ENCODE measurements around the gene SHKBP1. TPM values are rescaled to one million over a fixed set of nuclear protein-coding genes. Genes with fewer than 3 reads are reported as not detected.

The SHKBP1 gene
- total and polyA plus RNA-seq, 2 of the 13 experiments (the other 11 are each of a cell fraction or from before 2014, with no cell fraction given): 16.2 to 17.4 TPM

DNA sequence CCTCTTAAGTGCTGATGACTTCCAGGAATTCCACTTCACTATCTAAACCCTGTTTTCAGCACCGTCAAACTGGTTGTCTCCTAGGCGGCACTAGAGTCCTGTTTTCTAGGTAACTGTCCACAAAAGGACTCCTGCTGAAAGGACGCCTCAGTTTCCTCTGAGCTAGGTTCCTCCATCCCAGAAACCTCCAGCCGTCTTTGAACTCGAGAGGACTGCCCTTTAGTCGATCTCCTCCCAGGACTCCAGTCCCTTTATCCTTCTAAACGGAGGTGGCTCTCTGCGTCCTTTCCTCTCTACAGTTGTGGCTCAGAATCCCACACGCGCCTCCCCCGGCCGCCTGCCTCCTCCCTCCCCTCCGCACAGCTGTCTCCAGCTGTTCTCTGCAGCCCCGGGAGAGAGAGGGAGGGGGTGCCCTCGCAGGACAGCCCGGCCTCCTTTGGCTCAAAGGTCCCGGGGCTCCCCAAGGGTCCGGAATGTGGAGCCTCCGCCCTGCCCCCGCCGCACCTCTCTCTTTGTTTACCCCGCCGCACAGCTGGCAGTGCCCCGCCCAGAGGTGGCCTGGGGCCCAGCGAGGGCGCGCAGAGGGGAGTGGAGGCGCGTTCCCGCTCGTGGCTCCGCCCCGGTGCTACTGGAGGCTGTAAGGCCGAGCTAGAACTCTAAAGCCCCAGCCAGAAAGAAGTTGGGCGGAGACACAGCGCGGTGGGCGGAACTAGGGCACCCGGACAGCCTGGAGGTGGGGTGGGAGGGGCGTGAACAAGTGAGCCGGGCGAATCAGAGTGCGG, 26.9 kb downstream of the SHKBP1 start (continued):
- TF ChIP-seq, protein P1, sequence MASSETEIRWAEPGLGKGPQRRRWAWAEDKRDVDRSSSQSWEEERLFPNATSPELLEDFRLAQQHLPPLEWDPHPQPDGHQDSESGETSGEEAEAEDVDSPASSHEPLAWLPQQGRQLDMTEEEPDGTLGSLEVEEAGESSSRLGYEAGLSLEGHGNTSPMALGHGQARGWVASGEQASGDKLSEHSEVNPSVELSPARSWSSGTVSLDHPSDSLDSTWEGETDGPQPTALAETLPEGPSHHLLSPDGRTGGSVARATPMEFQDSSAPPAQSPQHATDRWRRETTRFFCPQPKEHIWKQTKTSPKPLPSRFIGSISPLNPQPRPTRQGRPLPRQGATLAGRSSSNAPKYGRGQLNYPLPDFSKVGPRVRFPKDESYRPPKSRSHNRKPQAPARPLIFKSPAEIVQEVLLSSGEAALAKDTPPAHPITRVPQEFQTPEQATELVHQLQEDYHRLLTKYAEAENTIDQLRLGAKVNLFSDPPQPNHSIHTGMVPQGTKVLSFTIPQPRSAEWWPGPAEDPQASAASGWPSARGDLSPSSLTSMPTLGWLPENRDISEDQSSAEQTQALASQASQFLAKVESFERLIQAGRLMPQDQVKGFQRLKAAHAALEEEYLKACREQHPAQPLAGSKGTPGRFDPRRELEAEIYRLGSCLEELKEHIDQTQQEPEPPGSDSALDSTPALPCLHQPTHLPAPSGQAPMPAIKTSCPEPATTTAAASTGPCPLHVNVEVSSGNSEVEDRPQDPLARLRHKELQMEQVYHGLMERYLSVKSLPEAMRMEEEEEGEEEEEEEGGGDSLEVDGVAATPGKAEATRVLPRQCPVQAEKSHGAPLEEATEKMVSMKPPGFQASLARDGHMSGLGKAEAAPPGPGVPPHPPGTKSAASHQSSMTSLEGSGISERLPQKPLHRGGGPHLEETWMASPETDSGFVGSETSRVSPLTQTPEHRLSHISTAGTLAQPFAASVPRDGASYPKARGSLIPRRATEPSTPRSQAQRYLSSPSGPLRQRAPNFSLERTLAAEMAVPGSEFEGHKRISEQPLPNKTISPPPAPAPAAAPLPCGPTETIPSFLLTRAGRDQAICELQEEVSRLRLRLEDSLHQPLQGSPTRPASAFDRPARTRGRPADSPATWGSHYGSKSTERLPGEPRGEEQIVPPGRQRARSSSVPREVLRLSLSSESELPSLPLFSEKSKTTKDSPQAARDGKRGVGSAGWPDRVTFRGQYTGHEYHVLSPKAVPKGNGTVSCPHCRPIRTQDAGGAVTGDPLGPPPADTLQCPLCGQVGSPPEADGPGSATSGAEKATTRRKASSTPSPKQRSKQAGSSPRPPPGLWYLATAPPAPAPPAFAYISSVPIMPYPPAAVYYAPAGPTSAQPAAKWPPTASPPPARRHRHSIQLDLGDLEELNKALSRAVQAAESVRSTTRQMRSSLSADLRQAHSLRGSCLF (CRISPR knock-in tag; IDR thresholded peaks at IDR 0.05; ENCODE audit: borderline replicate concordance): no peak
- no peak for TF ChIP-seq ZNF615 (CRISPR knock-in tag; IDR thresholded peaks at IDR 0.05; ENCODE audit: borderline replicate concordance)
- TF ChIP-seq RXRB (CRISPR knock-in tag; IDR thresholded peaks at IDR 0.05; ENCODE audit: borderline replicate concordance): peak; percentile 85
- no peak for TF ChIP-seq ZFP36L2 (CRISPR knock-in tag; IDR thresholded peaks at IDR 0.05)
- TF ChIP-seq HNRNPH1 (optimal IDR thresholded peaks at IDR 0.05; ENCODE audit: low read depth, low read length): no peak
- no peak for TF ChIP-seq SCMH1 (CRISPR knock-in tag; IDR thresholded peaks at IDR 0.05; ENCODE audit: borderline replicate concordance)
- TF ChIP-seq, protein P2, sequence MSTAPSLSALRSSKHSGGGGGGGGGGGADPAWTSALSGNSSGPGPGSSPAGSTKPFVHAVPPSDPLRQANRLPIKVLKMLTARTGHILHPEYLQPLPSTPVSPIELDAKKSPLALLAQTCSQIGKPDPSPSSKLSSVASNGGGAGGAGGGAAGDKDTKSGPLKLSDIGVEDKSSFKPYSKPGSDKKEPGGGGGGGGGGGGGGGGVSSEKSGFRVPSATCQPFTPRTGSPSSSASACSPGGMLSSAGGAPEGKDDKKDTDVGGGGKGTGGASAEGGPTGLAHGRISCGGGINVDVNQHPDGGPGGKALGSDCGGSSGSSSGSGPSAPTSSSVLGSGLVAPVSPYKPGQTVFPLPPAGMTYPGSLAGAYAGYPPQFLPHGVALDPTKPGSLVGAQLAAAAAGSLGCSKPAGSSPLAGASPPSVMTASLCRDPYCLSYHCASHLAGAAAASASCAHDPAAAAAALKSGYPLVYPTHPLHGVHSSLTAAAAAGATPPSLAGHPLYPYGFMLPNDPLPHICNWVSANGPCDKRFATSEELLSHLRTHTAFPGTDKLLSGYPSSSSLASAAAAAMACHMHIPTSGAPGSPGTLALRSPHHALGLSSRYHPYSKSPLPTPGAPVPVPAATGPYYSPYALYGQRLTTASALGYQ (CRISPR knock-in tag; IDR thresholded peaks at IDR 0.05): peak; percentile 94
- peak; percentile 99 for TF ChIP-seq ZNF350 (CRISPR knock-in tag; IDR thresholded peaks at IDR 0.05; ENCODE audit: borderline replicate concordance, low read depth)
- TF ChIP-seq, protein P3, sequence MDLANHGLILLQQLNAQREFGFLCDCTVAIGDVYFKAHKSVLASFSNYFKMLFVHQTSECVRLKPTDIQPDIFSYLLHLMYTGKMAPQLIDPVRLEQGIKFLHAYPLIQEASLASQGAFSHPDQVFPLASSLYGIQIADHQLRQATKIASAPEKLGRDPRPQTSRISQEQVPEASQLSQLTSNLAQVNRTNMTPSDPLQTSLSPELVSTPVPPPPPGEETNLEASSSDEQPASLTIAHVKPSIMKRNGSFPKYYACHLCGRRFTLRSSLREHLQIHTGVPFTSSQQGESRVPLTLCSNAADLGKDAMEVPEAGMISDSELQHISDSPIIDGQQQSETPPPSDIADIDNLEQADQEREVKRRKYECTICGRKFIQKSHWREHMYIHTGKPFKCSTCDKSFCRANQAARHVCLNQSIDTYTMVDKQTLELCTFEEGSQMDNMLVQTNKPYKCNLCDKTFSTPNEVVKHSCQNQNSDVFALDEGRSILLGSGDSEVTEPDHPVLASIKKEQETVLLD (CRISPR knock-in tag; IDR thresholded peaks at IDR 0.05; ENCODE audit: low read depth): peak; percentile 72; the same call in 1 of the 2 replicates
- TF ChIP-seq, protein P4, sequence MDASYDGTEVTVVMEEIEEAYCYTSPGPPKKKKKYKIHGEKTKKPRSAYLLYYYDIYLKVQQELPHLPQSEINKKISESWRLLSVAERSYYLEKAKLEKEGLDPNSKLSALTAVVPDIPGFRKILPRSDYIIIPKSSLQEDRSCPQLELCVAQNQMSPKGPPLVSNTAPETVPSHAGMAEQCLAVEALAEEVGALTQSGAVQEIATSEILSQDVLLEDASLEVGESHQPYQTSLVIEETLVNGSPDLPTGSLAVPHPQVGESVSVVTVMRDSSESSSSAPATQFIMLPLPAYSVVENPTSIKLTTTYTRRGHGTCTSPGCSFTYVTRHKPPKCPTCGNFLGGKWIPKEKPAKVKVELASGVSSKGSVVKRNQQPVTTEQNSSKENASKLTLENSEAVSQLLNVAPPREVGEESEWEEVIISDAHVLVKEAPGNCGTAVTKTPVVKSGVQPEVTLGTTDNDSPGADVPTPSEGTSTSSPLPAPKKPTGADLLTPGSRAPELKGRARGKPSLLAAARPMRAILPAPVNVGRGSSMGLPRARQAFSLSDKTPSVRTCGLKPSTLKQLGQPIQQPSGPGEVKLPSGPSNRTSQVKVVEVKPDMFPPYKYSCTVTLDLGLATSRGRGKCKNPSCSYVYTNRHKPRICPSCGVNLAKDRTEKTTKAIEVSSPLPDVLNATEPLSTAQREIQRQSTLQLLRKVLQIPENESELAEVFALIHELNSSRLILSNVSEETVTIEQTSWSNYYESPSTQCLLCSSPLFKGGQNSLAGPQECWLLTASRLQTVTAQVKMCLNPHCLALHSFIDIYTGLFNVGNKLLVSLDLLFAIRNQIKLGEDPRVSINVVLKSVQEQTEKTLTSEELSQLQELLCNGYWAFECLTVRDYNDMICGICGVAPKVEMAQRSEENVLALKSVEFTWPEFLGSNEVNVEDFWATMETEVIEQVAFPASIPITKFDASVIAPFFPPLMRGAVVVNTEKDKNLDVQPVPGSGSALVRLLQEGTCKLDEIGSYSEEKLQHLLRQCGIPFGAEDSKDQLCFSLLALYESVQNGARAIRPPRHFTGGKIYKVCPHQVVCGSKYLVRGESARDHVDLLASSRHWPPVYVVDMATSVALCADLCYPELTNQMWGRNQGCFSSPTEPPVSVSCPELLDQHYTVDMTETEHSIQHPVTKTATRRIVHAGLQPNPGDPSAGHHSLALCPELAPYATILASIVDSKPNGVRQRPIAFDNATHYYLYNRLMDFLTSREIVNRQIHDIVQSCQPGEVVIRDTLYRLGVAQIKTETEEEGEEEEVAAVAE (CRISPR knock-in tag; IDR thresholded peaks at IDR 0.05; ENCODE audit: borderline replicate concordance): peak; percentile 56; the same call in 1 of the 2 replicates
- no peak for TF ChIP-seq NFE2L1 (CRISPR knock-in tag; IDR thresholded peaks at IDR 0.05; ENCODE audit: borderline replicate concordance)
- TF ChIP-seq ZNF367 (CRISPR knock-in tag; IDR thresholded peaks at IDR 0.05; ENCODE audit: borderline replicate concordance): no peak
- peak; percentile 86 for TF ChIP-seq ZMYM4 (CRISPR knock-in tag; IDR thresholded peaks at IDR 0.05)
- TF ChIP-seq RBM39 (IDR thresholded peaks at IDR 0.05; ENCODE audit: low read depth, low read length, poor library complexity, severe bottlenecking): peak; percentile 36
- peak; percentile 51 to 81; a peak in 3 of 4 replicates for TF ChIP-seq NR2F1 (CRISPR knock-in tag; IDR thresholded peaks at IDR 0.05)
